ENCODE measurements around the gene QKI. TPM values are rescaled to one million over a fixed set of nuclear protein-coding genes. Genes with fewer than 3 reads are reported as not detected.
A peak's percentile ranks its signal among the peaks of the same experiment; 100 is the strongest.

The QKI gene
- polyA plus RNA-seq, 1 donor (not counting 4 experiments of a cell fraction or from before 2014, with no cell fraction given): 53.3 TPM

DNA sequence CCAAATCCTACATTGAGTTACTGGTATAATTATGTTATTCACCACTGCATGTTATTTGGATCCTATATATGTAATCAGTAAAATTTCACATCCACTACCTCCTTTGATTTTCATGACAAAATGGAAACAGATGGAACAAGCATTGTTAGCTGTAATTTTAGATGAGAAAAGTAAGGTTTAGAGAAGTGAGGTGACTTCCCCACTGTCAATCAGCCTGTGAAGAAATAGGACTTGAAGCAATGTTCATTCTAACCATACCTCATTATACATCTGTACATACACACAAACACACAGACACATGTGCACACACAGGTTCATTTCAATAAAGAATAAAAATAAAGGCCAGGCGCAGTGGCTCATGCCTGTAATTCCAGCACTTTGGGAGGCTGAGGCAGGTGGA lies 23.7 kb upstream of the QKI start:
- TF ChIP-seq, protein P1, sequence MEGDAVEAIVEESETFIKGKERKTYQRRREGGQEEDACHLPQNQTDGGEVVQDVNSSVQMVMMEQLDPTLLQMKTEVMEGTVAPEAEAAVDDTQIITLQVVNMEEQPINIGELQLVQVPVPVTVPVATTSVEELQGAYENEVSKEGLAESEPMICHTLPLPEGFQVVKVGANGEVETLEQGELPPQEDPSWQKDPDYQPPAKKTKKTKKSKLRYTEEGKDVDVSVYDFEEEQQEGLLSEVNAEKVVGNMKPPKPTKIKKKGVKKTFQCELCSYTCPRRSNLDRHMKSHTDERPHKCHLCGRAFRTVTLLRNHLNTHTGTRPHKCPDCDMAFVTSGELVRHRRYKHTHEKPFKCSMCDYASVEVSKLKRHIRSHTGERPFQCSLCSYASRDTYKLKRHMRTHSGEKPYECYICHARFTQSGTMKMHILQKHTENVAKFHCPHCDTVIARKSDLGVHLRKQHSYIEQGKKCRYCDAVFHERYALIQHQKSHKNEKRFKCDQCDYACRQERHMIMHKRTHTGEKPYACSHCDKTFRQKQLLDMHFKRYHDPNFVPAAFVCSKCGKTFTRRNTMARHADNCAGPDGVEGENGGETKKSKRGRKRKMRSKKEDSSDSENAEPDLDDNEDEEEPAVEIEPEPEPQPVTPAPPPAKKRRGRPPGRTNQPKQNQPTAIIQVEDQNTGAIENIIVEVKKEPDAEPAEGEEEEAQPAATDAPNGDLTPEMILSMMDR (optimal IDR thresholded peaks at IDR 0.05 in 1 of 3, IDR thresholded peaks at IDR 0.05 in 1 of 3, conservative IDR thresholded peaks at IDR 0.05 in 1 of 3; ENCODE audit: extremely low read depth in 1 of 3, insufficient read depth in 2 of 3, low read length in 3 of 3): no peak
- no peak for TF ChIP-seq EZH2 (IDR thresholded peaks at IDR 0.05; ENCODE audit: low read length)
- H3K27ac ChIP-seq (ENCODE audit: control insufficient read depth, insufficient read depth, low read length): no peak overlapping the region
- no peaks in the 10 kb centered on the region for H3K9me1 ChIP-seq (ENCODE audit: control insufficient read depth, extremely low read depth, insufficient read depth, low read length)
- no peak overlapping the region for H3K4me3 ChIP-seq (ENCODE audit: control insufficient read depth in 2 of 3, extremely low read depth in 1 of 3, insufficient read depth in 2 of 3, low read depth in 1 of 3, low read length in 3 of 3)
- H3K36me3 ChIP-seq (ENCODE audit: control insufficient read depth in 2 of 2, extremely low read depth in 1 of 2, insufficient read depth in 2 of 2, low read length in 2 of 2): no peaks in the 10 kb centered on the region
- no peaks in the 10 kb centered on the region for H4K20me1 ChIP-seq (ENCODE audit: control insufficient read depth, extremely low read depth, insufficient read depth, low read length)
- no peak overlapping the region for H2AFZ ChIP-seq (ENCODE audit: control insufficient read depth, low read length)
- H3K4me2 ChIP-seq (ENCODE audit: control insufficient read depth, extremely low read depth, insufficient read depth, low read depth, low read length): no peak overlapping the region
- FAIRE-seq (no peak), DNase-seq (ENCODE audit: low read depth, low spot score) (no peak)
- peaks cover 27% of the 10 kb centered on the region for H3K4me1 ChIP-seq (ENCODE audit: control insufficient read depth, extremely low read depth, insufficient read depth, low read length)
- no peaks in the 10 kb centered on the region for H3K27me3 ChIP-seq (ENCODE audit: control insufficient read depth, extremely low read depth, insufficient read depth, low read length)
- dilution Hi-C loops (cut with MboI; ENCODE audit: extremely low pct_ligation_motif_present, low sequenced_read_pairs): no loop called here
- no peaks in the 10 kb centered on the region for H3K9me3 ChIP-seq (ENCODE audit: control insufficient read depth, low read depth, low read length)
- H3K9ac ChIP-seq (ENCODE audit: control insufficient read depth, extremely low read depth, insufficient read depth, low read length): no peak overlapping the region
- no peaks in the 10 kb centered on the region for H3K79me2 ChIP-seq (ENCODE audit: control insufficient read depth, insufficient read depth, low read length)

- H3K79me2 ChIP-seq (ENCODE audit: control insufficient read depth, insufficient read depth, low read length): no peaks in the 10 kb centered on the region
- dilution Hi-C loops (cut with MboI; ENCODE audit: extremely low pct_ligation_motif_present, low sequenced_read_pairs): no loop called here
- peak overlapping the region; percentile 83 for H3K27ac ChIP-seq (ENCODE audit: control insufficient read depth, insufficient read depth, low read length)
- peak; percentile 90 for FAIRE-seq
- H3K4me1 ChIP-seq (ENCODE audit: control insufficient read depth, extremely low read depth, insufficient read depth, low read length): peaks cover 22% of the 10 kb centered on the region
- no peaks in the 10 kb centered on the region for H3K9me1 ChIP-seq (ENCODE audit: control insufficient read depth, extremely low read depth, insufficient read depth, low read length)
- no peaks in the 10 kb centered on the region for H3K36me3 ChIP-seq (ENCODE audit: control insufficient read depth in 2 of 2, extremely low read depth in 1 of 2, insufficient read depth in 2 of 2, low read length in 2 of 2)
- peak overlapping the region; percentile 71 for H3K4me2 ChIP-seq (ENCODE audit: control insufficient read depth, extremely low read depth, insufficient read depth, low read depth, low read length)
- H3K4me3 ChIP-seq (ENCODE audit: control insufficient read depth in 2 of 3, extremely low read depth in 1 of 3, insufficient read depth in 2 of 3, low read depth in 1 of 3, low read length in 3 of 3): peak overlapping the region in 2 of 3 experiments; percentile 27 to 36
- H4K20me1 ChIP-seq (ENCODE audit: control insufficient read depth, extremely low read depth, insufficient read depth, low read length): no peaks in the 10 kb centered on the region
- H3K9ac ChIP-seq (ENCODE audit: control insufficient read depth, extremely low read depth, insufficient read depth, low read length): peak overlapping the region; percentile 35
- H3K9me3 ChIP-seq (ENCODE audit: control insufficient read depth, low read depth, low read length): no peaks in the 10 kb centered on the region
- TF ChIP-seq, protein P1 (optimal IDR thresholded peaks at IDR 0.05 in 1 of 3, IDR thresholded peaks at IDR 0.05 in 1 of 3, conservative IDR thresholded peaks at IDR 0.05 in 1 of 3; ENCODE audit: extremely low read depth in 1 of 3, insufficient read depth in 2 of 3, low read length in 3 of 3): no peak
- no peak for TF ChIP-seq EZH2 (IDR thresholded peaks at IDR 0.05; ENCODE audit: low read length)
- H3K27me3 ChIP-seq (ENCODE audit: control insufficient read depth, extremely low read depth, insufficient read depth, low read length): no peaks in the 10 kb centered on the region
- peak; percentile 88 for DNase-seq (ENCODE audit: low read depth, low spot score)
- H2AFZ ChIP-seq (ENCODE audit: control insufficient read depth, low read length): no peak overlapping the region
Observed at GRCh38 chr6:163391985-163392384, 22.5 kb upstream of the QKI start.

All from keratinocyte (primary cell).